ENCODE results near the gene PRKAR1B. TPM values are rescaled to one million over a fixed set of nuclear protein-coding genes. Genes with fewer than 3 reads are reported as not detected.

Gene PRKAR1B
- total and polyA plus RNA-seq, 10 of the 15 experiments (the other 5 are each of a cell fraction or from before 2014, with no cell fraction given): 1.4 to 45.6 (median 19.3) TPM

- intact Hi-C loops (cut with micrococcal nuclease; ENCODE audit: unreplicated experiment) (no loop called here), in situ Hi-C loops (cut with MboI) (no loop called here)
- no TSS peak for BruUV-seq (replicated peaks)
- no peaks in the 10 kb centered on the region for H4K20me1 ChIP-seq (ENCODE audit: control insufficient read depth, insufficient read depth)
- POLR2A ChIA-PET: no interaction called here
- H3K9me3 ChIP-seq (replicated peaks; ENCODE audit: control insufficient read depth, insufficient read depth, low read length): peaks cover 1% of the 10 kb centered on the region; the same call in 1 of the 3 replicates
- no peaks in the 10 kb centered on the region; a peak in 2 of 4 replicates for H3K36me3 ChIP-seq (ENCODE audit: control insufficient read depth in 2 of 2, insufficient read depth in 2 of 2, low read length in 1 of 2)
- SMC1A ChIA-PET (ENCODE audit: uncharacterized antibody, unreplicated experiment): no interaction called here
- no peak for TF ChIP-seq SREBF1 (IDR thresholded peaks at IDR 0.05; ENCODE audit: low read length)
- TF ChIP-seq POLR2A (IDR thresholded peaks at IDR 0.05; ENCODE audit: low read depth, low read length): no peak
- no peak for TF ChIP-seq RFX5 (IDR thresholded peaks at IDR 0.05; ENCODE audit: low read depth, low read length)
- no peak for TF ChIP-seq GATAD2B (conservative IDR thresholded peaks at IDR 0.05; ENCODE audit: low read depth)
- no peak for TF ChIP-seq STAT1 (conservative IDR thresholded peaks at IDR 0.05)
- no peak for TF ChIP-seq HDAC2 (IDR thresholded peaks at IDR 0.05)
- no peak for TF ChIP-seq ZBTB33 (IDR thresholded peaks at IDR 0.05)
- TF ChIP-seq FOXK2 (IDR thresholded peaks at IDR 0.05): no peak
- no peak for TF ChIP-seq BHLHE40 (IDR thresholded peaks at IDR 0.05; ENCODE audit: borderline replicate concordance in 1 of 2, low read depth in 2 of 2, low read length in 1 of 2)
- no peak for TF ChIP-seq PKNOX1 (IDR thresholded peaks at IDR 0.05)
- TF ChIP-seq ATF7 (IDR thresholded peaks at IDR 0.05; ENCODE audit: low read depth): no peak
- no peak for TF ChIP-seq CHD4 (IDR thresholded peaks at IDR 0.05)
- TF ChIP-seq SIN3A (IDR thresholded peaks at IDR 0.05; ENCODE audit: low read depth, low read length): no peak
- no peak for TF ChIP-seq RB1 (IDR thresholded peaks at IDR 0.05; ENCODE audit: borderline replicate concordance)
- TF ChIP-seq SUZ12 (IDR thresholded peaks at IDR 0.05; ENCODE audit: unreplicated experiment): no peak
- no peak overlapping the region for H3K9ac ChIP-seq (ENCODE audit: control insufficient read depth, insufficient read depth, low read length)
- DNase-seq (ENCODE audit: low read depth, low spot score) (no peak), FAIRE-seq (no peak), ATAC-seq (no peak)
- no peak overlapping the region for H3K27ac ChIP-seq (ENCODE audit: control insufficient read depth, insufficient read depth)
- no peak overlapping the region for H2AFZ ChIP-seq (ENCODE audit: control insufficient read depth, low read depth, low read length)
- no peak overlapping the region for H3K4me2 ChIP-seq (ENCODE audit: control insufficient read depth, insufficient read depth)
- RAD21 ChIA-PET (ENCODE audit: unreplicated experiment): no interaction called here
- no peaks in the 10 kb centered on the region for H3K27me3 ChIP-seq (replicated peaks in 1 of 2; ENCODE audit: control insufficient read depth in 2 of 2, insufficient read depth in 2 of 2, low read length in 1 of 2)
- CTCF ChIA-PET: interaction anchor here (0.6 kb wide), 1 partner anchor 168 kb away, joined by 4 read pairs; no protein-coding TSS in a partner anchor
- H3K79me2 ChIP-seq (ENCODE audit: control insufficient read depth, insufficient read depth, low read length): no peaks in the 10 kb centered on the region
- H3K4me3 ChIP-seq: no peak overlapping the region
- 85% methylated on average over 5 of the region's 5 CpGs for WGBS (ENCODE audit: insufficient coverage, insufficient replicate concordance, low lambda C conversion rate, missing lambda C conversion rate)
- H3K4me1 ChIP-seq (ENCODE audit: control insufficient read depth, insufficient read depth, low read length): no peaks in the 10 kb centered on the region
Measured at GRCh38 chr7:630539-630938, 96.5 kb downstream of the PRKAR1B start.

Data from GM12878 (cell line).